Measurements from ENCODE around the gene PAX7.

GRCh38 chr1:18716785-18717678 is 86.4 kb downstream of the PAX7 start:
- TF ChIP-seq POLR2A (IDR thresholded peaks at IDR 0.05; ENCODE audit: low read depth) (no peak), EP300 (IDR thresholded peaks at IDR 0.05) (no peak), CTCF (IDR thresholded peaks at IDR 0.05) (no peak), POLR2AphosphoS5 (IDR thresholded peaks at IDR 0.05) (no peak)
